K562 (cell line): ENCODE results near the gene DENND1A. TPM values are rescaled to one million over a fixed set of nuclear protein-coding genes. Genes with fewer than 3 reads are reported as not detected.

ENCODE experiments used
- ATAC-seq: fragments of 200-7000 bp; cut with Tn5 transposase; 3 replicates; pipeline ENCODE4 v1.9.1; 2020; ENCODE audit warnings: moderate library complexity
- BruUV-seq: library from RNA; stranded (reverse); fragments of 400-500 nt; replicated peaks from 2 replicates; lab custom pipeline; 2021; lab: Mats Ljungman, UMichigan
- CTCF ChIA-PET: fragments of 300-600 bp; formaldehyde crosslinking; extraction: SDS; loops from one replicate; lab custom pipeline; 2021; ENCODE audit warnings: low intra/inter-chr PET ratio; lab: Yijun Ruan, JAX
- POLR2A ChIA-PET: fragments of 300-600, 350-650 bp; sonication (Branson Sonifier 250); formaldehyde crosslinking; extraction: SDS; loops from one replicate; lab custom pipeline; 2021; ENCODE audit warnings: antibody characterized with exemption, inconsistent platforms; lab: Yijun Ruan, JAX
- DNase-seq, 4 experiments: peaks; one replicate each; pipeline versions ENCODE4 v3.0.0 to v3.0.0-alpha.2; 2011 to 2018; ENCODE audit warnings: low spot score in 3 of 4, mixed read lengths in 3 of 4; ENCODE audit errors: extremely low read depth in 1 of 4
- FAIRE-seq: peaks from 2 replicates; lab custom pipeline; 2011; peaks lifted over from hg19 to GRCh38; lab: Jason Lieb, UNC
- H2AFZ ChIP-seq: 2 replicates; pipeline ENCODE4 v1.6.0; 2011; ENCODE audit warnings: low read depth, low read length, control low read depth, inconsistent platforms
- H3K27ac ChIP-seq: fragments of 200-600 bp; 3 replicates; pipeline ENCODE4 v1.8.0; 2011; ENCODE audit warnings: low read depth, mild to moderate bottlenecking, control low read depth, inconsistent platforms, low read length, moderate library complexity, mixed read lengths; ENCODE audit errors: extremely low read depth
- H3K27me3 ChIP-seq, 2 experiments: fragments of 300-600 bp in 1 of 2; 2 replicates in 1 of 2; 3 replicates in 1 of 2; pipeline versions ENCODE4 v1.6.0 to v1.8.0; 2011; ENCODE audit warnings: inconsistent platforms in 2 of 2, low read length in 2 of 2, mild to moderate bottlenecking in 1 of 2, mixed read lengths in 1 of 2, moderate library complexity in 1 of 2; ENCODE audit not compliant: control insufficient read depth in 2 of 2, insufficient read depth in 2 of 2
- H3K36me3 ChIP-seq: fragments of 300-600 bp; 3 replicates; pipeline ENCODE4 v1.8.0; 2011; ENCODE audit warnings: mild to moderate bottlenecking, low read length, inconsistent platforms; ENCODE audit not compliant: control insufficient read depth, insufficient read depth
- H3K4me1 ChIP-seq, 2 experiments: fragments of 200-600 bp in 1 of 2; replicated peaks in 1 of 2; 2 replicates in 1 of 2; 3 replicates in 1 of 2; pipeline versions ENCODE4 v1.5.1 to v1.8.0; 2011; ENCODE audit warnings: inconsistent platforms in 2 of 2, low read length in 2 of 2, mild to moderate bottlenecking in 1 of 2, mixed read lengths in 1 of 2, moderate library complexity in 1 of 2; ENCODE audit not compliant: control insufficient read depth in 2 of 2, insufficient read depth in 2 of 2
- H3K4me2 ChIP-seq: 2 replicates; pipeline ENCODE4 v1.6.1; 2011; ENCODE audit warnings: low read length, control low read depth, inconsistent platforms, mixed read lengths; ENCODE audit not compliant: insufficient read depth
- H3K4me3 ChIP-seq: fragments of 200-600 bp; sonication (generic), shearing (Covaris generic); 2 replicates; pipeline ENCODE4 v1.5.1; 2016; ENCODE audit warnings: control low read depth, inconsistent platforms
- H3K79me2 ChIP-seq: fragments of 200-600 bp; 3 replicates; pipeline ENCODE4 v1.8.0; 2011; ENCODE audit warnings: low read length, inconsistent platforms; ENCODE audit not compliant: control insufficient read depth, insufficient read depth
- H3K9ac ChIP-seq, 2 experiments: 2 replicates each; pipeline versions ENCODE4 v1.6.0 to v1.6.1; 2011; ENCODE audit warnings: low read depth in 2 of 2, low read length in 2 of 2, control low read depth in 1 of 2, inconsistent platforms in 1 of 2, mild to moderate bottlenecking in 1 of 2, mixed read lengths in 1 of 2; ENCODE audit not compliant: insufficient read depth in 1 of 2
- H3K9me1 ChIP-seq: one replicate; pipeline ENCODE4 v1.6.0; 2011; ENCODE audit warnings: inconsistent platforms, mild to moderate bottlenecking, low read length, moderate library complexity; ENCODE audit not compliant: control insufficient read depth, insufficient read depth
- H3K9me3 ChIP-seq: replicated peaks from 2 replicates; pipeline ENCODE4 v1.5.1; 2011; ENCODE audit warnings: low read depth, low read length, inconsistent platforms; ENCODE audit not compliant: control insufficient read depth, insufficient read depth
- H4K20me1 ChIP-seq: replicated peaks from 2 replicates; pipeline ENCODE4 v1.6.1; 2011; ENCODE audit warnings: low read length, inconsistent platforms, mixed read lengths; ENCODE audit not compliant: control insufficient read depth, insufficient read depth
- CBX3 ChIP-seq, 2 experiments: IDR thresholded peaks; 1 replicate in 1 of 2; 2 replicates in 1 of 2; pipeline ENCODE4 v1.6.1; 2012; ENCODE audit warnings: inconsistent platforms in 2 of 2, low read length in 2 of 2, borderline replicate concordance in 1 of 2, control low read depth in 1 of 2
- DPF2 ChIP-seq: fragments of 450-650 bp; IDR thresholded peaks from 2 replicates; pipeline ENCODE4 v1.6.1; 2016
- NCOR1 ChIP-seq: fragments of 450-650 bp; IDR thresholded peaks from 2 replicates; pipeline ENCODE4 v1.6.1; 2016; ENCODE audit warnings: mild to moderate bottlenecking, moderate library complexity
- PURB ChIP-seq: sonication (generic); formaldehyde crosslinking; IDR thresholded peaks from 2 replicates; pipeline ENCODE4 v1.9.0; 2021; ENCODE audit warnings: low read depth, mild to moderate bottlenecking, missing genetic modification reagents
- SP1 ChIP-seq: sonication (generic); formaldehyde crosslinking; IDR thresholded peaks from 2 replicates; pipeline ENCODE4 v1.8.1; 2022; ENCODE audit warnings: mild to moderate bottlenecking, missing genetic modification reagents
- THRAP3 ChIP-seq: fragments of 450-650 bp; IDR thresholded peaks from 2 replicates; pipeline ENCODE4 v1.6.1; 2016; ENCODE audit warnings: mild to moderate bottlenecking, inconsistent platforms, borderline replicate concordance
- YBX1 ChIP-seq: fragments of 450-650 bp; IDR thresholded peaks from 2 replicates; pipeline ENCODE4 v1.7.1; 2016; ENCODE audit warnings: mild to moderate bottlenecking
- ZBED1 ChIP-seq: IDR thresholded peaks from 2 replicates; pipeline ENCODE4 v1.6.1; 2014
- ZNF212 ChIP-seq: fragments of 450-650 bp; formaldehyde crosslinking; IDR thresholded peaks from 2 replicates; pipeline ENCODE4 v1.4.0; 2020; ENCODE audit warnings: mild to moderate bottlenecking
- WGBS: fragments of 100-300 bp; shearing (Covaris generic); methylation state at CpG from one replicate; pipeline ENCODE4 v1.1.6; 2016; ENCODE audit warnings: low coverage, mixed read lengths; ENCODE audit not compliant: insufficient coverage; ENCODE audit errors: missing lambda C conversion rate; 5-methylcytosine and 5-hydroxymethylcytosine counted together
- in situ Hi-C: fragments of 300-500 bp; cut with MboI; formaldehyde crosslinking; loops from 4 replicates; pipeline ENCODE4 v1.15.0; 2018; ENCODE audit warnings: inconsistent platforms, mixed read lengths
- intact Hi-C: fragments of 100-400 bp; cut with micrococcal nuclease; formaldehyde crosslinking; loops from 2 replicates; pipeline ENCODE4 v1.14.2; 2022
- polyA plus RNA-seq, 8 experiments: library from polyadenylated mRNA; depleted of rRNA in 4 of 8; stranded (reverse) in 5 of 8; unstranded in 3 of 8; fragments of >200 nt; fragmentation: Nextera tagmentation in 2 of 8; fragmentation: Illumina TruSeq in 1 of 8; extraction: Ambion mirVana in 2 of 8; extraction: Trizol in 1 of 8; gene quantifications; 2 replicates each; pipeline versions ENCODE4 v1.2.1 to v1.2.3, GENCODE V29; 2011 to 2014; ENCODE audit warnings: inconsistent platforms in 1 of 8, missing spikeins in 1 of 8
- total RNA-seq, 7 experiments: library from RNA; depleted of rRNA in 6 of 7; stranded (reverse); fragments of >200 nt in 6 of 7; fragmentation: Illumina TruSeq in 2 of 7; extraction: Trizol in 2 of 7; gene quantifications; 2 replicates each; pipeline versions ENCODE4 v1.2.1 to v1.2.3, GENCODE V29; 2011 to 2021; ENCODE audit warnings: low replicate concordance in 1 of 7
- TF ChIP-seq, protein P1 (sequence below): fragments of 150-350 bp; conservative IDR thresholded peaks from 2 replicates; pipeline ENCODE4 v1.6.1; 2014; ENCODE audit warnings: low read length
- TF ChIP-seq, protein P2 (sequence below): sonication (generic); formaldehyde crosslinking; IDR thresholded peaks from 2 replicates; pipeline ENCODE4 v1.9.0; 2022; ENCODE audit warnings: mild to moderate bottlenecking, missing genetic modification reagents
- TF ChIP-seq, protein P3 (sequence below), 2 experiments: fragments of 200-800 bp in 1 of 2; sonication (Bioruptor generic) in 1 of 2; sonication (generic) in 1 of 2; formaldehyde crosslinking in 1 of 2; IDR thresholded peaks in 1 of 2; conservative IDR thresholded peaks in 1 of 2; 2 replicates each; pipeline versions ENCODE4 v1.5.0 to v1.6.1; 2016 to 2020; ENCODE audit warnings: missing compliant biosample characterization in 1 of 2, missing genetic modification characterization in 1 of 2, missing genetic modification reagents in 1 of 2
- TF ChIP-seq, protein P4 (sequence below): fragments of 250-450 bp; sonication (Bioruptor Pico); IDR thresholded peaks from 2 replicates; pipeline ENCODE4 v1.5.1; 2021; ENCODE audit warnings: mild to moderate bottlenecking

Gene DENND1A
- total and polyA plus RNA-seq, 9 of the 15 experiments (the other 6 are each of a cell fraction or from before 2014, with no cell fraction given), result 7.6 to 29.5 (median 15.7) TPM

DNA sequence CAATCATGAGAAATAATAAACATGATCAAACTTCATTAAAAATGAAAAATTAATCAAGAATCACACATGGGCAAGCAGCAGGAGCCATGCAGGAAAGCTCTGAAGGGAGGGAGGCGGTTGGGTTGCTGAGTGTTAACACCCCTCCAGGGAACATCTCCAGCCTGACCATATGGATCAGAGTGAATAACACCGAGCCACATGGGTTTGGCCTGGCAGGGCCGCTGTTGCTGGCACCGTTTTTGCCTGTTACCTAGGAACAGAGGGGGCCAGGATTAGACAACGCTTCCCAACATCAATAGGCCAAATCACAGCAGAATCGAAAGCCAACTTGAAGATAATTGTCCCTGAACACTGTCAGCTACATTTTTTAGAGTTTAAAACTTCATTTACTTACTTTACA lies 160.2 kb downstream of the DENND1A start:
- Histone ChIP-seq H4K20me1 (no peaks in the 10 kb centered on the region), H3K9me3 (no peaks in the 10 kb centered on the region), H2AFZ (no peak overlapping the region), H3K9ac (no peak overlapping the region), H3K36me3 (no peaks in the 10 kb centered on the region), H3K4me3 (no peak overlapping the region), H3K79me2 (no peaks in the 10 kb centered on the region), H3K9me1 (no peaks in the 10 kb centered on the region), H3K4me2 (no peak overlapping the region), H3K4me1 (no peaks in the 10 kb centered on the region), H3K27ac (no peak overlapping the region), H3K27me3 (no peaks in the 10 kb centered on the region)
- ATAC-seq, result no peak
- ChIA-PET CTCF (no interaction called here), POLR2A (interaction anchor here (1.5 kb wide), 1 partner anchor 9 kb away, joined by 3 read pairs; no protein-coding TSS in a partner anchor)
- in situ Hi-C loops, result no loop called here
- intact Hi-C loops, result no loop called here
- no peak for FAIRE-seq
- no peak for TF ChIP-seq ZBED1
- no peak for TF ChIP-seq ZNF212 (CRISPR knock-in tag)
- no peak for TF ChIP-seq YBX1
- TF ChIP-seq PURB (CRISPR knock-in tag), result no peak
- TF ChIP-seq, protein P1, sequence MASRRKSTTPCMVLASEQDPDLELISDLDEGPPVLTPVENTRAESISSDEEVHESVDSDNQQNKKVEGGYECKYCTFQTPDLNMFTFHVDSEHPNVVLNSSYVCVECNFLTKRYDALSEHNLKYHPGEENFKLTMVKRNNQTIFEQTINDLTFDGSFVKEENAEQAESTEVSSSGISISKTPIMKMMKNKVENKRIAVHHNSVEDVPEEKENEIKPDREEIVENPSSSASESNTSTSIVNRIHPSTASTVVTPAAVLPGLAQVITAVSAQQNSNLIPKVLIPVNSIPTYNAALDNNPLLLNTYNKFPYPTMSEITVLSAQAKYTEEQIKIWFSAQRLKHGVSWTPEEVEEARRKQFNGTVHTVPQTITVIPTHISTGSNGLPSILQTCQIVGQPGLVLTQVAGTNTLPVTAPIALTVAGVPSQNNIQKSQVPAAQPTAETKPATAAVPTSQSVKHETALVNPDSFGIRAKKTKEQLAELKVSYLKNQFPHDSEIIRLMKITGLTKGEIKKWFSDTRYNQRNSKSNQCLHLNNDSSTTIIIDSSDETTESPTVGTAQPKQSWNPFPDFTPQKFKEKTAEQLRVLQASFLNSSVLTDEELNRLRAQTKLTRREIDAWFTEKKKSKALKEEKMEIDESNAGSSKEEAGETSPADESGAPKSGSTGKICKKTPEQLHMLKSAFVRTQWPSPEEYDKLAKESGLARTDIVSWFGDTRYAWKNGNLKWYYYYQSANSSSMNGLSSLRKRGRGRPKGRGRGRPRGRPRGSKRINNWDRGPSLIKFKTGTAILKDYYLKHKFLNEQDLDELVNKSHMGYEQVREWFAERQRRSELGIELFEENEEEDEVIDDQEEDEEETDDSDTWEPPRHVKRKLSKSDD, result no peak
- no peak for TF ChIP-seq NCOR1
- TF ChIP-seq, protein P2, sequence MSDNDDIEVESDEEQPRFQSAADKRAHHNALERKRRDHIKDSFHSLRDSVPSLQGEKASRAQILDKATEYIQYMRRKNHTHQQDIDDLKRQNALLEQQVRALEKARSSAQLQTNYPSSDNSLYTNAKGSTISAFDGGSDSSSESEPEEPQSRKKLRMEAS (CRISPR knock-in tag), result no peak
- TF ChIP-seq THRAP3, result no peak
- no peak for TF ChIP-seq CBX3 (IDR thresholded peaks at IDR 0.05; ENCODE audit: borderline replicate concordance in 1 of 2, low read length in 2 of 2)
- no peak for TF ChIP-seq DPF2
- TF ChIP-seq SP1 (CRISPR knock-in tag), result no peak
- TF ChIP-seq, protein P3, sequence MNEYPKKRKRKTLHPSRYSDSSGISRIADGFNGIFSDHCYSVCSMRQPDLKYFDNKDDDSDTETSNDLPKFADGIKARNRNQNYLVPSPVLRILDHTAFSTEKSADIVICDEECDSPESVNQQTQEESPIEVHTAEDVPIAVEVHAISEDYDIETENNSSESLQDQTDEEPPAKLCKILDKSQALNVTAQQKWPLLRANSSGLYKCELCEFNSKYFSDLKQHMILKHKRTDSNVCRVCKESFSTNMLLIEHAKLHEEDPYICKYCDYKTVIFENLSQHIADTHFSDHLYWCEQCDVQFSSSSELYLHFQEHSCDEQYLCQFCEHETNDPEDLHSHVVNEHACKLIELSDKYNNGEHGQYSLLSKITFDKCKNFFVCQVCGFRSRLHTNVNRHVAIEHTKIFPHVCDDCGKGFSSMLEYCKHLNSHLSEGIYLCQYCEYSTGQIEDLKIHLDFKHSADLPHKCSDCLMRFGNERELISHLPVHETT (CRISPR knock-in tag; conservative IDR thresholded peaks at IDR 0.05 in 1 of 2, IDR thresholded peaks at IDR 0.05 in 1 of 2), result no peak
- TF ChIP-seq, protein P4, sequence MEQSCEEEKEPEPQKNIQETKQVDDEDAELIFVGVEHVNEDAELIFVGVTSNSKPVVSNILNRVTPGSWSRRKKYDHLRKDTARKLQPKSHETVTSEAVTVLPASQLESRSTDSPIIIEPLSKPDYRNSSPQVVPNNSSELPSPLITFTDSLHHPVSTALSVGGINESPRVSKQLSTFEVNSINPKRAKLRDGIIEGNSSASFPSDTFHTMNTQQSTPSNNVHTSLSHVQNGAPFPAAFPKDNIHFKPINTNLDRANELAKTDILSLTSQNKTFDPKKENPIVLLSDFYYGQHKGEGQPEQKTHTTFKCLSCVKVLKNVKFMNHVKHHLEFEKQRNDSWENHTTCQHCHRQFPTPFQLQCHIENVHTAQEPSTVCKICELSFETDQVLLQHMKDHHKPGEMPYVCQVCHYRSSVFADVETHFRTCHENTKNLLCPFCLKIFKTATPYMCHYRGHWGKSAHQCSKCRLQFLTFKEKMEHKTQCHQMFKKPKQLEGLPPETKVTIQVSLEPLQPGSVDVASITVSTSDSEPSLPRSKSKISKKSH (CRISPR knock-in tag), result no peak
- no peak for DNase-seq
- WGBS, result 62% methylated on average over 6 of the region's 6 CpGs
- BruUV-seq, result no TSS peak
